NCI-H146 treated with DMSO at 0.1 percent for 48 hours (cell line): Measurements from ENCODE around the gene COA4.
A peak's percentile ranks its signal among the peaks of the same experiment; 100 is the strongest.
"Not testable (repeated sequence)": the region's sequence is repeated elsewhere in the genome, so short reads cannot be mapped to it uniquely, and the experiment has no call there.

Experiments
- DNase-seq: peaks from one replicate; lab custom pipeline; 2025; ENCODE audit not compliant: unreplicated experiment; lab: John Stamatoyannopoulos, UW

COA4 gene

DNA sequence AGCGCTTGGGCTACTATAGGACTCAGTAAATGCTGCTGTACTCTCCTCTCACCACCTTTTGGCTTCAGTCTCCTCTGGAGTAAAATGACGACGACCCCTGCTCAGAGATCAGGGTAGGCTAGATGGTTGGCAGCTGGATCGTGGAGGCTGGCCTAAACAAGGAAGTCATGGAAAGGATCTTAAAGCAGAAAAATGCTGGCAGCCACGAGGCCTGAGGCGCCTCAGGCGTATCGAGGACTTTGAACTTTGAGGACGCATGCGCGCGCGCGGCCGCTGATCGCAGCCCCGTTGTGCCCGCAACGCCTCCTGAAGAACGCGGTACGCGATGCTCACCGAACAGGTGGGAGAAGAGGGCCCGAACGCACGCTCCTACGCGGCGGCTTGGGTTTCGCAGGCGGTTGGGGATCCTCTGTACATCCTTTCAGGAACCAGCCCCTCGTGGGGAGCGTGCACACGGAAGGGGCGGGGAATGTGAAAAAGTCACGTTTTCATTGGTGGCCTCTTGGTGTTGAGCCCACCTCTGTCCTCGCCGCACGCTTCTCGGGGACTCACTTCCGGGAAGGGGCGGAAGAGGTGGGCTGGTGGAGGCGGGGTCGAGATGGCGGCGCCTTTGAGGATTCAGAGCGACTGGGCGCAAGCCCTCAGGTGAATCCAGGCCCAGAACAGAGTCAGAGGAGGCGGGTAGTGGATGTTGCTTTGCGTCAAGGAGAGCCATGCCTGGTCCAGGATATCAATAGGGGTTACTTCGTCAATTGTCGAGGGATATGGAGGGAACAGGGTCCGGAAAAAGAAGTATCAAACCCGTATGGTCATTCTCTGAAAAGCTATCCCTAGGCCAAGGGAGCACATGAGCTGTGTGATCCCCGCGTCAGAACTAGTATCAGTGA, at the start of gene COA4, which contains the start of gene PAAF1:
Gene COA4, minus strand, starts transcription at position 423 of the 887 bp plus-strand sequence. CDS start 3,468 bp downstream, outside the sequence.
Gene PAAF1, plus strand, starts transcription at position 576 of the 887 bp plus-strand sequence. Its CDS starts 23 bp downstream, at position 599.
- DNase-seq = peak; percentile 95

GRCh38 chr11:73921180-73921579, 44.5 kb upstream of the COA4 start:
- DNase-seq = no peak

DNA sequence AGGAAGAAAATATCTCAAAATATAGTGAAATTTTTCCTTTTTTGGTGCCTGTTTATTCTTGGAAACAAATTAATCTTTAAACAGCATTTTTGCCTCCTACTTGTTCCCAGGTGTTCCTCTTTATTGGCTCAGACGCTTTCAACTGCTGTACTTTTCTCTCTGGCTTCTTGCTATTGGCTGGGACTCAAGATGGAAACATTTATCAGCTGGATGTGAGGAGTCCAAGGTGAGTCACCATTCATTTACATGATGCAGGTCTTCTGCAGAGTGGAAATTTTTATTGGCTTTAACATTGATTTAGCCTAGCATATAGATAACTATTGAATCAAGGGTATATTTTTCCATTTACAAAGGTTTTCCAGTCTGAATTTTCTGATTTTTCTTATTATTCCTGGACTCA, 39.8 kb upstream of the COA4 start:
- no peak for DNase-seq

DNA sequence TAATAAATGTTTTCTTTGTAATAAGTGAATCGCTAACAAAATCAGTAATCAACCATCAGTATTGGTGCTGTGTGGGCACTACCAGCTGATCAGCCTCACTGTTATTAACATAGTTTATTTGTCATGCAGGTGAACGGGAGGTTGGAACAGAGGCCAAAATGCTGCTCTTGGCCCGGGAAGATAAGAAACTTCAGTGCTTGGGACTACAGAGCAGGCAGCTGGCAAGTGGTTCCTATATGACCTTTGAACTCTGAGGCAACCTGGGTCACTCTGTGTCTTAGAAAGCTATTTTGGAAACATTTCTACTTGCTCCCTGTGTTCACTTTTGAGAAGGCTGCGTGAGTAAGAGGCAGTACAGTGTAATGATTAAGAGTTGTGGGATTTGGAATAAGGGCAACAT, 37.6 kb upstream of the COA4 start:
- no peak for DNase-seq

DNA sequence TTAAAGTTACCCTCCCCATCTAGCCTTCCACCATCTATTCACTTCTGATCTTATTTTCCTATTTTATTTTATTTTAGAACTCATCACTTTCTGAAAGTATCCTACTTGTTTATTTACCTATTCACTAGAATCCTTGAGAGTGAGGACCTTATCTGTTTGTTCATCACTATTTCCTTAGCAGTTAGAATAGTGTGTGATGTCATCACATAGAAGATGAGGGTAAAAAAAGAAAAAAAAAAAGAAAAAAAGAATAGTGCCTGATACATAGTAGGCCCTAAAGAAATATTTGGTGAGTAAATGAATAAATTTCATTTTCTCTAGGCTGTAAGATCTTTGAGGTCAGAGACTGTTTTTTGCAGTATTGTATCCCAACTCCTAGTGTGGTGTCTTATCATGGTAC, 36.8 kb upstream of the COA4 start:
- no peak for DNase-seq

- DNase-seq = no peak
Observed at GRCh38 chr11:73912026-73912425, 35.4 kb upstream of the COA4 start.

DNA sequence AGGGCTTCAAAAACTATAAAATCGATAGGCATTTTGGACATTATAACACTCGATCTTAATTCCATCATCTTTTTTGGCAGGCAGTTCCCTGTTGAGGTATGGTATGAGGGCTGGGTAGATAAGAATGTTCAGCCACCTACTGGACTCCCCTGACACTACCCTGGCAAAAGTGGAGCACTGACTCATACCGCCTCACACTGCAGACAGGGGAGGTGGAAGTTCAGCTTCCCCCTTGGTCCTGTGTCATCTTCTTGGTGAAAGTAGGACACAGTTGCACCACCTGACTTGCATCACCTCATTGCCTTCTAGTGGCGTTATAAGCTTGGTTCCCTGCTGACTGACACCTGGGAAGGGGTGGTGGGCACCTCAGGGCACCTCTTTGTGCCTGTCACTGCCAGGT, 30.5 kb upstream of the COA4 start:
- DNase-seq = no peak

- DNase-seq = no peak
Observed at GRCh38 chr11:73902303-73902702, 25.7 kb upstream of the COA4 start.

DNA sequence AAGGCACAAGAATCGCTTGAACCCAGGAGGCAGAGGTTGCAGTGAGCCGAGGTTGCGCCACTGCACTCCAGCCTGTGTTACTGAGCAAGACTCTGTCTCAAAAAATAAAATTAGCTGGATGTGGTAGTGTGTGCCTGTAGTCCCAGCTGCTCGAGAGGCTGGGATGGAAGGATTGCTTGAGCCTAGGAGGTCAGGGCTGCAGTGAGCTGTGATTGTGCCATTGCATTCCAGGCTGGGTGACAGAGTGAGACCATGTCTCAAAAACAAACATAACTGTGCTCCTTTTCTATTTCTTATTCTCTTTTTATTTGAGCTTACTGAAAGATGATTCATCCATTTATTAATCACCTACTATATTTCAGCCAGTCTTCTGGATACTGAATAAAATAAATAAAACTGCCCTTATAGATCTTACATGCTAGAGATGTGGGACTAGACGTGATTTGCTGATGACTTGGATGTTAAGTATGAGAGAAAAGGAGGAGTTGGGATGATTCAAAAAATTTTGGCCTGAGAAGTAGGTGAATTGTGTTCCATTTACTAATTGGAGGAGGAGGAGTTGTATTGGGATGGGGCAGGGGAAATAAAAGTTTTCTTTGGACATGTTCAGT, 18.2 kb upstream of the COA4 start:
- no peak for DNase-seq

DNA sequence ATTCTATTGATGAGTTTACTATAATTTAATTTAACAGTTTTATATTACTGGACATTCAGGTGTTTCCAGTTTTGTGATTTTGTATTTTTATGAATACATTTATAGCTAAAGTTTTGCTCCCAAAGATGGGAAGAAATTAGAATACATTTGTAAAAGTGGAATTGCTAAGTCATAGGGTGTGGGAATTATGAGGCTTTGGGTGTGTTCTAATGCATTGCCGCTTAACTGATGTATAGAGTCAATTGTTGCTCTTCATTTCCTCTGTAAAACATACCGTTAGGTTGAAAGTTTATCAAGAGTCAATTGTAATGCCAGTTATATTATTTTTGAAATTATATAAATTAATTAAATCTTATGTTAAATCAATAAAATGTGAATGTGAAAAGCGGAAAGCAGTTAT, 16.4 kb upstream of the COA4 start:
- no peak for DNase-seq

GRCh38 chr11:73889536-73889935, 12.9 kb upstream of the COA4 start:
- DNase-seq = no peak

DNA sequence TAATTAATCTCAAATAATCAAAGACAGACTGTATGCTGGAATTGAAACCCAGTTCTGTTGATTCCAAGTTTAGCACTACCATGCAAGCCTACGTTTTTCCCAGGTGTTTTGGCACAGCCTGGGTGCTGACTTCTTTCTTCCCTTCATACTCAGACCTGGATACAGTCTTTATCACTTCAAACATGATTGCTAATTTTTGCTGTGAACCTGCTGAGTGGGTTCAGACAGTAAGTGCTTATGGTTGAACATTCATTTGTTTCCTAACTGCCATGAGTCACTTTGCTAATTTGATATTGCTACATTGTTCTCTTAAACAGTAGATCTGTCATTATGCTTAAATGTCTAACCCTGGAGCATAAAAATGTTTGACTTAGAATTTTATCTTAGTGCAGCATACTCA, 12.4 kb upstream of the COA4 start:
- DNase-seq = no peak

DNA sequence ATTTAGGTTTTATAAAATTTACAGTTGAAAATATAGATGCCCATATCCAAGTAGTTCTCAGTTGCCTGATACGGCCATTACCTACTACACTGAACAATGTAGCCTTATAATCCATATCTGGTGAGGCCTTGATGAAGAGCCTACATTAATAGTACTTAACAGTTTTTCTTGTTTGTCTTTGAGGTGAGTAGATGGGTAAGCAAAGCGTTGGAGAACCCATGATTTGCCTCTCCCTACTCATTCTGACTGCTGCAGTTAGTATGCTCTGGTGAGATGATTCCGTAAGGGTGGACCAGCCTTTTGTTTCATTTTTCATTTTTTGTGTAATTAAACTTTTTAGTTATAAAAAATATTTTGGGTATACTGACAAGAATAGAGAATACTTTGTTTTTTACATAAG, 11.6 kb upstream of the COA4 start:
- no peak for DNase-seq

GRCh38 chr11:73883856-73884255, 7.2 kb upstream of the COA4 start:
- no peak for DNase-seq

DNA sequence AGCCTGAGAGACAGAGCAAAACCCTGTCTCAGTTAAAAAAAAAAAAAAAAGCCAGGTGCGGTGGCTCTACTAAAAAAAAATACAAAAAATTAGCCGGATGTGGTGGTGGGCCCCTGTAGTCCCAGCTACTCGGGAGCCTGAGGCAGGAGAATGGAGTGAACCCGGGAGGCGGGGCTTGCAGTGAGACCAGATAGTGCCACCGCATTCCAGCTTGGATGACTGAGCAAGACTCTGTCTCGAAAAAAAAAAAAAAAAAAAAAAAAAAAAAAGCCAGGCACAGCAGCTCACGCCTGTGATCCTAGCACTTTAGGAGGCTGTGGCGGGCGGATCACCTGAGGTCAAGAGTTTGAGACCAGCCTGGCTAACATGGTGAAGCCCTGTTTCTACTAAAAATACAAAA, 3.8 kb upstream of the COA4 start:
- DNase-seq = not testable (repeated sequence)

GRCh38 chr11:73878771-73879170, 2.1 kb upstream of the COA4 start:
- no peak for DNase-seq

- no peak for DNase-seq
Observed at GRCh38 chr11:73875840-73876239, 806 bp downstream of the COA4 start.

DNA sequence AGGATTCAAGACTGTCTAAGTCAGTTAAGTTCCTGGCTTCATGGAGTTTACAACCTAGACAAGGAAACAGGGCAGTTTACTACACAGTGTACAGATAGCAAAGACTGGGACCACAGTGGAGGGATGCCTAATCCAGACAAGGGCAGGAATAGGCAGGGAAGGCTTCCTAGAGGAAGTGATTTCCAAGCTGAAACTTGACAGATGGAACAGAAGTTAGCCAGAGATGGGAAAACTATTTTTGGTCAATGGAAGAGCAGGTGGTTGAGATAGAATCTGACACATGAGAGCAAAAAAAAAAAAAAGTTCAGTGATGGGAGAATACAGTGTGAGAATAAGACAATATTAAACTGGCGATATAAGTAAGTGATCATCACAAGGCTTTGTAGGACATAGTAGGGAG, 1.3 kb downstream of the COA4 start:
- no peak for DNase-seq

GRCh38 chr11:73872749-73873357, 3.8 kb downstream of the COA4 start:
- DNase-seq = no peak

DNA sequence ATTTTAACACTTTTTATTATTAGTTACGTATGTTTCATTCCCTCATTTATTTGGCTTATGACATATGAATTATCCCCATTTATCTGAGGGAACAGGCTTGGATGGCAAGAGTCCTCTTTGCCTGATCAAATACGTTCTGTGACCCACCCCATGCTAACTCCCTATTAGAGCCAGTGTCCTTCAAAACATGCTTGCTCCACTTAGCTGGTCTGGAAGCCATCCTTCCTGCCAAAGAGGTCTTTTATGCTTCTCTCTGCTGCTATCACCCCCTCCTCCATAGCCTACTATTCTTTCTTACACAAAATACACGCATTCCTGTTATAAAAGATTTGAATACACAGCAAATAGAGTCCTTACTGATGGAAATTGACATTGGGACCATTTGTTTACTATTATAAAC, 6.4 kb downstream of the COA4 start:
- no peak for DNase-seq

DNA sequence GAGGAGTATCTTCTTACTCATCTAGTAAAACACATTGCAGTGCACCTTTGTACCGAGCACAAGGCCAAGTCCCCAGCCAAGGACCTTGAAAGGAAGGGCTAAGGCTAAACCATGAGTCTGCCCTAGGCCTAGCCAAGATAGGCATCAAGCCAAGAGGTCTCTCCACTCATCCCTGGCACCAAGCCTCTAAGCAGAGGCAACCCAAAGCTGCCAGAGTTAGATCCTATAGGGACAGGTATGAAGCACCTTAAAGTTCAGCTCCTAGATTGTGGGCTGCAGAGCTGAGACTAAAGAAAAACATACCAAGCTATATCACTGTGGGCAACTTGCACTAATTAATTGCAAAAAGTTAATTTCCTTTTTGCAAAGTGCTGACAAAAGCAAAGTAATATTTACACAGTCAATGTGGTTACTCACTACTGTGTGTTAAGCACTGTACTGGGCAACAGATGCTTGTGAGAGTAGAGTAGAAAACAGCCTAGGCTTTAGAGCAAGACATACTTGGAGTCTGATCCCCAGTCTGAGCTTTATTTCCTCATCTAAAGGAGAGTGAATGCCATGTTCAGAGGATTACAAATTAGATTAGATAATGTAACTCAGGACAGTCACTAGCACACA, 7.2 kb downstream of the COA4 start:
- DNase-seq = no peak

GRCh38 chr11:73866586-73866996, 10.1 kb downstream of the COA4 start:
- no peak for DNase-seq
